Cardiac septum (tissue), 1 donor: Measurements from ENCODE around the gene SLC48A1. TPM values are rescaled to one million over a fixed set of nuclear protein-coding genes. Genes with fewer than 3 reads are reported as not detected.

Experiments used
- DNase-seq: peaks from one replicate; pipeline ENCODE4 v3.0.0-alpha.2; 2020; ENCODE audit warnings: low spot score
- intact Hi-C: fragments of 100-400 bp; cut with DNase I; formaldehyde crosslinking; loops from one replicate; pipeline ENCODE4 v1.14.0; 2022
- total RNA-seq: library from RNA; stranded (reverse); fragmentation: NEBNext Ultra II Directional; extraction: Animal tissue kit (Norgen Biotek cat#: 25700); gene quantifications from one replicate; pipeline ENCODE4 v1.2.1, GENCODE V29; 2021
- donor health status: DM: no; HTN: no; CAD: no.

The SLC48A1 gene
- total RNA-seq, 1 donor from 2014 or later: 20.7 TPM

DNA sequence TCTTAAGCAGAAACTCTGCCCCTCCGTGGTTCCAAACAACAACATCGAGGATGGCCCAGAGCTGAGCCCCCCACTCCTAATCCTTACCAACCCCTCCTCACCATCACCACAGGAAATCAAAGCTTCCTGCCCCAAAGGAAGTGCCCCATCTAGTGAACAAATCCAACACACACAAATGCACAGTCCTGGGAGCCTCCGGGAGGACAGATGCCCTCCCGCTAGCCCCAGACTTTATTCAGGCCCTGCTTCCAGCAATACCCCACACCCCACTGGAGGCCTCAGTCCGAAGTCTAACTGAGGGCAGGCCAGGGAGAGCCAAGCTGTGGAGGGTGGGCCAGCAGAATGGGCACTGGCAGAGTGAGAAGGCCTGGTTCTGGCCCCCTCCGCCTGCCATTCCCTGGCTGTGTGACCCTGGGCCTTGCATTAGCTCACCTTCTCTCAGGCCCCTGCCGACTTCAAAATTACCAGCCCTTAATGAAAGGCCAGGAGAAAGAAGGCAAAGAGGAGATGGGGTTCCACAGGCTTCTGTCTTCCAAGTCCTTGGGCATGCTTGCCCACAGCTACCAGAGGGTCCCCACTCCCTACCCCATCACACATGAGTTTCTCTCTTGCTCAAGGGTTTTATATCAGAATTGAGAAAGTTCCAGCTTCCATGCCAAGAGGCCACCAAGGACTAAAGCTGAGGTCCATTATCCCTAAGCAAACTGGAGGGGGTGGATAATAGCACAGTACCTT lies 44.4 kb downstream of the SLC48A1 start:
- no peak for DNase-seq
- intact Hi-C loops: loop anchor here (2.0 kb wide), 1 partner anchor 17 kb away; no protein-coding TSS in a partner anchor

GRCh38 chr12:47818007-47818376 lies 45.0 kb downstream of the SLC48A1 start:
- intact Hi-C loops: loop anchor here (2.0 kb wide), 1 partner anchor 17 kb away; no protein-coding TSS in a partner anchor
- no peak for DNase-seq

DNA sequence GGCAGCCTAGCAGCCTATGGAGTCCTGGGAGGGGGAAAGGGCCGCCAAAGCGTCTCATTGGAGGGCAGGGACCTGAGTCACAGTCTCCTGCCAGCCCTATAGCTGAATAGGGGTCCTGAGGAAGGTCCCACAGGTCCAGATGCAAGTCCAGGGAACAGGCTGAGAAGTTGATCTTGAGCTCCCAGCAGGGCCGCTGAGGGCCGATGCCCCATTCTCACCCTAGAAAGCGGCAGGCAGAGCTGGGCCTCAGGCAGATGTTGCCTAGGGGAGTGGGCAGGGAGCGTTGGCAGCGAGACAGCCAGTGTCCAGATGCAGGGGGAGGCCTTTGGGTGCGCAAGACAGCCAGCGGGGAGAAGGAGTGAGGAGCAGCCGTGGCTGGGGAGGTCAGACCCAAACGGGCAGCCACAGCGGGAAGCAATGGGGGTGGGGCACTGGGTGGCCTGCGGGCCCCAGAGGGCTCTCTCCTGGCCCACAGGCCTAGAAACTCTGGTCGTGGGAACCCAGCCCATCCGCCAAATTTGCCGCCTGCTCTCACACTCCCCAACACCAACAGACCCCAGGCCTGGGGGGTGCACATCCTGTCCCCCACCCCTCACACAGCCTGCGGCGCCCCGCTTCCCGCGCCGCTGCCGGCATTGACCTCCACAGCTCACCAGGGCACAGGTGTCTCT lies 45.6 kb downstream of the SLC48A1 start:
- intact Hi-C loops: loop anchor here (2.0 kb wide), 1 partner anchor 18 kb away; no protein-coding TSS in a partner anchor
- DNase-seq: peak; percentile 82

DNA sequence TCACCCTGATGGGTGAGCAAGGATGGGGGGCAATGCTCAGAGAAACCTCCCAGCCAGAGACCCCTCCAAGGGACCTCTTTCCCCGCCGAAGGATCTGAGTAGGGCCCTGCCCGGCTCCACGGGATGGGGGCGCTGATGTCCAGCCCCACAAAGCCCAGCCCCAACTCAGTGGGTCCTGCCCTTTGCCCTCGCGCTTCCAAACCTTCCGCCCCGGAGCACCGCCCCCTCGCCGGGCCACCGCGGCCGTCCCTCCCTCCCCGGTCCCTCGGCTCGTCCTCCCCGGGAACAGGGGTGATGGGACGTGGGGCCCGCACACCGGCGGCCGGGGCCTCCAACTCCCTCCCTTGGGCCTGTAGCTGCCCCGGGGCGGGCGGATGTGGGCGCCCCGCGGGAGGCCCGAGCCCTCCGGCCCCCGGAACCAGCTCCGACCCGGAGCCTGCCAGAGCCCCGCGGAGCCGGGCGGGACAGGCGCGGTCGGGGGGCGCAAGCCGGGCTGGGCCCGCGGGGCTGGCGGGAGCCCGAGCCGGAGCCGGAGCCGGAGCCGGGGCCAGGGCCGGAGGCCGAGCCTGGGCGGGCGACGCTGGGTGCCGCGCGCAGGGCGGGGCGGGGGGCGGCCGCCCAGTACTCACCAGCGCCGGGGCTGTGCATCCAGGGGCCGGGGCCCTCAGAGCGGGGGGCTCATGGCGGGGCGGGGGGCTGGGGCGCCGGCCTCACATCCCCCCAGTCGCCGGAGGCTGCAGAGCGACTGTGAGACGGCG lies 46.3 kb downstream of the SLC48A1 start:
- peak; percentile 92 for DNase-seq
- intact Hi-C loops: loop anchor here (2.0 kb wide), 1 partner anchor 19 kb away; no protein-coding TSS in a partner anchor

- peak; percentile 95 for DNase-seq
- intact Hi-C loops: loop anchor here (2.0 kb wide), 1 partner anchor 19 kb away; no protein-coding TSS in a partner anchor
These were observed 47.0 kb downstream of the SLC48A1 start, which contains the start of gene HDAC7 for GRCh38 chr12:47819896-47820630. HDAC7 (minus strand) TSS chr12:47819903; CDS start chr12:47819785, 118 bp downstream.

DNA sequence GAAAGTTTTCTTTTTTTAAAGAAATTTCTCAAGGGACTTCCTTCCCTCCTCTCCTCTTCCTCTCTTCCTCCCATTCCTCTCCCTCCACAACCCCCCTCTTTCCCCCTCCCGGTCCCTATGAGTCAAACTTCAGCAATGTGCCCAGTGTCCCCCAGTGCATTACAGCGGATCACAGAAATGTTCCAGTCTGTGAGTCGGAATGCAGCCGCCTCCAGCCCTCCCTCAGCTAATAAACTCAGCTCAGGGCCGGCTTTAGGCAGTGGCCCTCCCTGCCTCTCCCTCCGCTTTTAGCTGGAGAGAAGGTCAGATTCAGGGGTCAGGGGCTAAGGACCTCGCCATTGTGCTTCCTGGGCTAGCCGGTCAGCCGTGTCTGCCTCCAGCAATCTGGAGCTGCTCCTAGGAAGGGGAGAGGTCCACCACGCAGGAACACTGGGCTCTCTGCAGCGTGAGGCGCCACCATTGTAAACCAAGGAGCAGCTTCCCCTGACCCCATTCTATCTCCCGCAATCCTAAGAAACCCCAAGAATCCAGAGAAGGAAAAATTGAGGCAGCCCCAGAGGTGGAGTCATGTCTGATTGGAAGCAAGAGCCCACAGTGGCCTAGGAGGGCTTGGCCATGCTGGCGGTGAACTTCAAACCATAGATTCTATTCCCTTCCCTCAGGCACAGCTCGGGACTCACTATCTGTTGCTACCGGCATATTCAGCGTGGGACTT lies 47.8 kb downstream of the SLC48A1 start:
- intact Hi-C loops: no loop called here
- DNase-seq: peak; percentile 89

DNA sequence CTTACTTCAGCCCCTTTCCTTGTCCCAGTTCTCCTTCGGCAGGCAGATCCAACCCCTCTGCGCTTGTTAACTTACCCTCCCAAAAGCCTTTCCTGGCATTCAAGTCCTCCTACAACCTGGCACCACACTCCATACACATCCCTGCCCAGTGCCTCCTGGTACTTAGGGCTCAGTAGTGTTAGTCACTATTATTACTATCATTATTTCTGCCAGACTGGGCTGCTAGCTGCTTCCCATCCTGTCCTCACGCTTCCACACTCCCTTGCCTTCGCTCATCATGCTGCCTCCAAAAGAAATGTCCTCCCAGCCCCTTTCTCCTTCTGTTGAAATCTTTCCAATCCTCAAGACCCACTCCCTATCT lies 48.3 kb downstream of the SLC48A1 start:
- DNase-seq: no peak
- intact Hi-C loops: no loop called here

DNA sequence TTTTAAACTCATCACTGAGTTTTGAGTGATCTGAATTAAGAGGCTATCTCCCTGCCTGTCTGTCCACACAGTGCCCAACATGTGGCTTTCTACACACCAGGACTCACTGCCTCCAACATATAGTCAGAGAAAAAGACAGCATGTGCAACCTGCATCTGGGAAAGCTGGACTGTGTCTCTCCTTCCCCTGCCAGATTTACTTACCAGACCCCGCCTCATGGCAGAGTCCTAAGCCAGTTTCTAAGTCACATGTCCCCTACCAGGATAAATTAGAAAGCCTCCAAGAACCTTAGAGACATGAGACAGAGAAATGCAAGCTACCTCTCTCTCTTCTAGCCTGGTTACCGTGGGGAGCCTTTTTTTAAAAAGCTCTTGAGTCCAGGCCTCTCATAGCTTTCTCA lies 49.4 kb downstream of the SLC48A1 start:
- intact Hi-C loops: no loop called here
- DNase-seq: no peak

GRCh38 chr12:47822863-47823262 lies 49.8 kb downstream of the SLC48A1 start:
- no peak for DNase-seq
- intact Hi-C loops: no loop called here

DNA sequence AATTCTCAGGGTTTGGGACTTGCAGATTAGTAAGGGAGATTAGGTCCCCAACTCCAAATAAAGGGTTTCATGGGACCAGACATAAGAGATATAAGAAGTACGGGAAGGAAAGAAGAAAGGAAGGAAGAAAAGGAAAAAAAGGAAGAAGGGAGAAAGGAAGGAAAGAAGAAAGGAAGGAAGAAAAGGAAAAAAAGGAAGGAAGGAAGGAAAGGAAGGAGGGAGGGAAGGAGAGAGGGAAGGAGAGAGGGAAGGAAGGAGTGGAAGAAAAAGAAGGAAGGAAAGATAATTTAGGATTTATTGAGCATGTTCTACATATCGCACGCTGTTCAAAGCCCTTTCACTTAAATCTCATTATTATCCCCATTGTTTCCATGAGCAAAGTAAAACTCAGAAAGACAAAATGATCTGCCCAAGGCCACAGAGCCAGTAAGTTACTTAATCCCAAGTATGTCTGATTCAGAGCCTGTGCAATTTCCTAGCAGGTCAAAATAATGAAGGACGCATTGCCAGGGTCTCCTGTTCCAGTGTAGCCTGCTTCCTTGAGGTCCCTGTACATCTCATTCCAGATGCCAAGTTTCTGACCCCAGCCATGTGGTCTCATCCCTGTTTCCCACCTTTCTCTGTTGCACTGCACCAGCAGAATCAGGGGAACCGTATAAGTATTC lies 50.5 kb downstream of the SLC48A1 start:
- DNase-seq: no peak
- intact Hi-C loops: no loop called here

- no peak for DNase-seq
- intact Hi-C loops: no loop called here
These were observed 51.2 kb downstream of the SLC48A1 start for GRCh38 chr12:47824198-47824597.

DNA sequence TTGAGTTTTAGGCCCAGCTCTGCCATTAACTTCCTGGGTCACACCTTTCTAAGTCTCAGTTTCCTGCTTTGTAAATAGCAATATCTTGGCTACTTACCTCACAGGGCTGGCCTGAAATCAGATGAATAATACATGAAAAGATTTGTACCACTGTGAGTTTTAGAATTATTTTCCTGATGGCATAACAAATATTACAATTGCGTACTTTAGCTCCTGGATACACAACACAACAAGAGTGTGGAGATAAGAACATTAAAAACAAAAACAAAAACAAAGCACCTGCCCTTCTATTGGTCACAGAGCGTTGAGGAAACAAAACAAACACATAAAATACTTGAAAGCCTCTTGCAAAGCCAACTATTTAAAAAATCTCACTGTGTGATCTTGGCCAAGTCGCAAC lies 51.6 kb downstream of the SLC48A1 start:
- DNase-seq: no peak
- intact Hi-C loops: no loop called here

DNA sequence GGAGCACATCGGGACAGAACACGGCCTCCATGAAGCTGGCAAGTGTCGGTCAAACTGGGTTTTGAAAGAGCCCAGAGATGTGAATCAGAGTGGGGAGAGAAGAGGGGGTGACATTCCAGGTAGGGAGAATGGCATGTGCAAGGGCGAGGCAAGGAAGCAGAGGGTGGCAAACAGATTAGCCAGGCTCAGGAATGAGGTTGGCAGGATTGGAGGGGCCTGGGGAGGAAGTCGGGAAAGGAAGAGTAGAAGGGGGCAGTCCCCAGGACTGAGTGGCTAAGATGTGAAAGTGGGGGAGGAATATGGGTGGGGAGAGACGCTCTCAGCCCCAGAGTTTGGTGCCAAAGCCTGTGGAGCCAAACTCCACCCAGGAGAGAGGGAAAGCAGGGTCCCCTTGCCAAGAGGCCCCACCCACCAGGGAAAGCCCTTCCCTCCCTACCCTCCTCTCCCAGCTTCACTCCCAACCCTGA lies 52.2 kb downstream of the SLC48A1 start:
- intact Hi-C loops: no loop called here
- DNase-seq: no peak

DNA sequence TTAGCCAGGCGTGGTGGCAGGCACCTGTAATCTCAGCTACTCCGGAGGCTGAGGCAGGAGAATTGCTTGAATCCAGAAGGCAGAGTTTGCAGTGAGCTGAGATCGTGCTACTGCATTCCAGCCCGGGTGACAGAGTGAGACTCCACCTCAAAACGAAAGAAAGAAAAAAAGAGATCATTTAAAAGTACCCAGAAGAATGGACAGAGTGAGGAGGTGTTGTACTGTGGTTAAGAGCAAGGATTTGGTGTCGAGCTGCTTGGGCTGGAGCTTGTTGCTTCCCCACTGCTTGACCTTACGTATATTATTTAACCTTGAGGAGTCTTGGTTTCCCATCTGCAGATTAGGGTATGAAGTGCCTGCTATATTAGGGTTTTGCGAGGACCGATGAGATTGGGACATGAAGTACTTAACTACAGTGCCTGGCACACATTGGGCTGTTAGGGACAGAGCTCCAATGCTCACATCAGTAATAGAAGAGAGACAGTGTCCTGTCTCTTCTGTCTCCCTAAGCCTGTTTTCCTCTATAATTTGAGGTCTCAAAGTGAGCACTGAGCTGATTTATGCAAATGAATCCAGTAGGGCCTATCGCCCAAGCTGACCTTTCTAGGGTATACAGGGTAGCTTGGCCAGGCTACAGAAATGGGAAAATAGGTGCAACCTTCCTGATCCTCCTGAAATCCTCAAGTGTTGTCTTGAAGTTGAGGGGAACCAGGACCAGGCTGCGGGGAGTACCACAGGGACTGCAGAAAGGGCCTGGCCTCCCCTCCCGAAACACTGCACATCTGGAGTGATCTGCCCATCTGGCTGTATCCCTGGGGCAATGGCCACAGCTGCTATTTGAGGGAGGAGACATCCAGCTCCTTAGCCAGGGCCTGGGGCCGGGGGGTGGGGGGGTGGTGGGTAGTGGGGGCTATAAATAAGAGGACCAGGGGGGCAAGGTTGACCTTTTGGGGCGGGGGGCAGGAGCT lies 55.3 kb downstream of the SLC48A1 start:
- intact Hi-C loops: no loop called here
- no peak for DNase-seq

- peak; percentile 90 for DNase-seq
- intact Hi-C loops: no loop called here
These were observed 56.0 kb downstream of the SLC48A1 start for GRCh38 chr12:47828976-47829482.

GRCh38 chr12:47829584-47829983 lies 56.5 kb downstream of the SLC48A1 start:
- intact Hi-C loops: no loop called here
- no peak for DNase-seq
